22Rv1 (cell line): Measurements from ENCODE around the gene SIGLEC15.

Experiments
- H3K27ac ChIP-seq: fragments of 450-650 bp; 2 replicates; pipeline ENCODE4 v1.5.1; 2017
- CTCF ChIP-seq: fragments of 450-650 bp; IDR thresholded peaks from 2 replicates; pipeline ENCODE4 v1.5.1; 2017; ENCODE audit warnings: mild to moderate bottlenecking
- ZFX ChIP-seq: fragments of 450-650 bp; IDR thresholded peaks from 2 replicates; pipeline ENCODE4 v1.6.1; 2017; ENCODE audit warnings: antibody characterized with exemption, borderline replicate concordance

SIGLEC15 gene

GRCh38 chr18:45887585-45887984 is 62.1 kb downstream of the SIGLEC15 start:
- no peak for TF ChIP-seq ZFX
- TF ChIP-seq CTCF = no peak
- no peak overlapping the region for H3K27ac ChIP-seq

- H3K27ac ChIP-seq = no peak overlapping the region
Observed at GRCh38 chr18:45889419-45890064, 64.1 kb downstream of the SIGLEC15 start.

GRCh38 chr18:45890606-45891005 is 65.1 kb downstream of the SIGLEC15 start:
- no peak overlapping the region for H3K27ac ChIP-seq
- no peak for TF ChIP-seq ZFX
- TF ChIP-seq CTCF = no peak

More at GRCh38 chr18:45889419-45890064, 64.1 kb downstream of the SIGLEC15 start:
- TF ChIP-seq ZFX = no peak
- TF ChIP-seq CTCF = no peak

- no peak for TF ChIP-seq CTCF
- no peak for TF ChIP-seq ZFX
- H3K27ac ChIP-seq = no peak overlapping the region
Observed at GRCh38 chr18:45891806-45892205, 66.3 kb downstream of the SIGLEC15 start.
